SIG-M5 treated with dmso at 0.1 percent for 504 hours (cell line): Measurements from ENCODE around the gene MED13.

ENCODE experiments used
- DNase-seq: peaks from one replicate; lab custom pipeline; 2025; ENCODE audit not compliant: unreplicated experiment; lab: John Stamatoyannopoulos, UW

Gene MED13, protein sequence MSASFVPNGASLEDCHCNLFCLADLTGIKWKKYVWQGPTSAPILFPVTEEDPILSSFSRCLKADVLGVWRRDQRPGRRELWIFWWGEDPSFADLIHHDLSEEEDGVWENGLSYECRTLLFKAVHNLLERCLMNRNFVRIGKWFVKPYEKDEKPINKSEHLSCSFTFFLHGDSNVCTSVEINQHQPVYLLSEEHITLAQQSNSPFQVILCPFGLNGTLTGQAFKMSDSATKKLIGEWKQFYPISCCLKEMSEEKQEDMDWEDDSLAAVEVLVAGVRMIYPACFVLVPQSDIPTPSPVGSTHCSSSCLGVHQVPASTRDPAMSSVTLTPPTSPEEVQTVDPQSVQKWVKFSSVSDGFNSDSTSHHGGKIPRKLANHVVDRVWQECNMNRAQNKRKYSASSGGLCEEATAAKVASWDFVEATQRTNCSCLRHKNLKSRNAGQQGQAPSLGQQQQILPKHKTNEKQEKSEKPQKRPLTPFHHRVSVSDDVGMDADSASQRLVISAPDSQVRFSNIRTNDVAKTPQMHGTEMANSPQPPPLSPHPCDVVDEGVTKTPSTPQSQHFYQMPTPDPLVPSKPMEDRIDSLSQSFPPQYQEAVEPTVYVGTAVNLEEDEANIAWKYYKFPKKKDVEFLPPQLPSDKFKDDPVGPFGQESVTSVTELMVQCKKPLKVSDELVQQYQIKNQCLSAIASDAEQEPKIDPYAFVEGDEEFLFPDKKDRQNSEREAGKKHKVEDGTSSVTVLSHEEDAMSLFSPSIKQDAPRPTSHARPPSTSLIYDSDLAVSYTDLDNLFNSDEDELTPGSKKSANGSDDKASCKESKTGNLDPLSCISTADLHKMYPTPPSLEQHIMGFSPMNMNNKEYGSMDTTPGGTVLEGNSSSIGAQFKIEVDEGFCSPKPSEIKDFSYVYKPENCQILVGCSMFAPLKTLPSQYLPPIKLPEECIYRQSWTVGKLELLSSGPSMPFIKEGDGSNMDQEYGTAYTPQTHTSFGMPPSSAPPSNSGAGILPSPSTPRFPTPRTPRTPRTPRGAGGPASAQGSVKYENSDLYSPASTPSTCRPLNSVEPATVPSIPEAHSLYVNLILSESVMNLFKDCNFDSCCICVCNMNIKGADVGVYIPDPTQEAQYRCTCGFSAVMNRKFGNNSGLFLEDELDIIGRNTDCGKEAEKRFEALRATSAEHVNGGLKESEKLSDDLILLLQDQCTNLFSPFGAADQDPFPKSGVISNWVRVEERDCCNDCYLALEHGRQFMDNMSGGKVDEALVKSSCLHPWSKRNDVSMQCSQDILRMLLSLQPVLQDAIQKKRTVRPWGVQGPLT (N-terminal part only)

DNA sequence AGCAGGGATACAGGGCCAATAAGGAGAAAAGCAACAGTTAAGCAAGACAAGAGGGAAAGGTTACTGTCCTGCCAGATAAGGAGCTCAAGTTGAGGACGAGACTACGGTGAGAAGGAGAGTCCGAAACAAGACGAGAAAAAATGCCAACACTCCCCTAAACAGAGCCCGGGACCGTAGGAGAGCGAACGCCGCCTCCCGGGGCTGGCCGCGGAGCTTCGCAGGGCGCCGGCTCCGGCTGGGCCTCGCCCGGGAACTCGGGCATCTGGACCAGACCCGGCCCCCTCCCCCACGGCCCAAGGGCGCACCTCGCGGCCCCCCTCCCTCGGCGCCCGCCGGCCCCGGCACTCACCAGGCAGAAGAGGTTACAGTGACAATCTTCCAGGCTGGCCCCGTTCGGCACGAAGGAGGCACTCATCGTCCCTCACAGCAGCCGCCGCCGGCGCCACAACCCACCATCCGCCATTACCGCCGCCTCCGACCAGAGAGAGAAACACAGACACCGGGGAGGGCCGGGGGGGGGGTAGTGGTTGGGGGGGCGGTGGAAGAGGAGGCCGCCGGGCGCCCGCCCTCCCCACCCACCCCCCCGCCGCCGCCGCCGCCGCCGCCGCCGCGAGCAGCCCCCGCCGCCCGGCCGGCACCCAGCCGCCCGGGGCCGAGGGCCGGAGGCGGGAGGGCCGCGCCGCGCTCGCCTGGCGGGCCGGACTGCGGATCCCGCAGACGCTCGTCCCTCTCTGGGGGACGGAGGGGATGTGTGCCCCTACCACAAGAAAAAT, at the start of gene MED13:
Gene MED13, minus strand, starts transcription at position 488 of the 773 bp plus-strand sequence. Its CDS starts 73 bp downstream, at position 415.
- peak; percentile 41 for DNase-seq

DNA sequence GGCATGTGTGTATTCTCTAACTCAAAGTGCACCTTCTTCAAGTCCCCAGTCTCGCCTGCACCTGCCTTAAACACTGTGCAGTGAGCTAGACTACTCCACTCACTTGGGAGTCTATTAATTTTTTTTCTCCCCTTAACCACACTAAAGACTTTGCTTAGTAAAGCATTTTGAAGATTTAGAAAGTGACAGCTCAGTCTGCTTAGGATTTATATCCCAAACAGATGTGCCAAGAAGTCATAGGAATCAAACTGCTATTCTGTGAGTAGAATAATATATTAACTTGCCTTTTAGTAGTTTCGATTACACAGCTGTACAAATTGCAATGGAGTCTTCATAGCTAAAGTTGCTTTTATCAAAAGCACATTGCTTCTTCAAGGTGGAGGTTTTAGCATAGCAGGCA, 47.2 kb upstream of the MED13 start:
- DNase-seq, result no peak

DNA sequence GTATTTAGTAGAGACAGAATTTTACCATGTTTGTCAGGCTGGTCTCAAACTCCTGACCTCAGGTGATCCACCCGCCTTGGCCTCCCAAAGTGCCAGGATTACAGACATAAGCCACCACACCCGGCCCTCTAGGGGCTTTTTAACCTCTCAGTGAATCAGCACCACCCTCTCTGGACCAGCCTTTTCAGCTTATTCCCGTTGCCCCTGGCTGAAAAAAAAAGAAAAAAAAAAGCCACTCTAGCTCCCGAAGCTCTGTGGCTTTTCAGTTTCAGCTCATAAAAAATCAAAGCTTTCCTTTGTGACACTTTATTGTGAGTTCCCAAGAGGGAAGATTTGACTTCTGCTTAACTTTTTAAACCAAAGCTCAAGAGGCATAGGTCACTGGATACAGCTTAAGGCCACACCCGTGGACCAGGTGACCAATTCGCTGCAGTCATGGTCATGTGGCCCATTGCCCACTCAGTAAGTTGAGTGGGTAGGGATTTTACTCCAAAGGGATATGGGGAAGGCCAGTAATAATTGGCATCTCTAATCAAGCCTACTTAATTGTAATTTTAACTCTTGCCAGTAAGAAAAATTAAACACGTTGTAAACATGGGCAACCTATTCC, 46.6 kb upstream of the MED13 start:
- DNase-seq, result peak; percentile 13

DNA sequence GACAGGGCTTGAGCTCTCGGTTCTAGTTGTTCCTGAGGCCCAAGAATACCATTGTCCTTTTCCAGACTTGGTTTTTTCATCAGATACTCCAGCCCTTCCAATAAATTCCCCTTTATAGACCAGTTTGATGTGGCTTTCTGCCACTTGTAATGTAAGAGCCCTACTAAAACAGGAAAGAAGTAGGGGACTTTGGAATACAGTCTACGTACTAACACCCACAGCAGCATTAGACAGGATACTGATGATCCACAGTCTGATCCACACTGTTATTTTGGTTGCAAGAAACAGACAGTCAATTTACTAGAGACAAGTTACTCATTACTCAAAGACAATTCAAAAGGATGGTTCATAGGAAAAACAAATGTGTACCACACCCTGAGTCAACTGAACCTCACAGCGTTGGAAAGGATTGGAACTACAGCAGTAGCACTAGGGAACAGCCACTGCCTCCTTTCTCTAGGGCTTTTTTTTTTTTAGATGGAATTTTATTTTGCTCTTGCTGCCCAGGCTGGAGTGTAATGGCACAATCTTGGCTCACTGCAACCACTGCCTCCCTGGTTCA, 45.9 kb upstream of the MED13 start:
- peak; percentile 75 for DNase-seq

DNA sequence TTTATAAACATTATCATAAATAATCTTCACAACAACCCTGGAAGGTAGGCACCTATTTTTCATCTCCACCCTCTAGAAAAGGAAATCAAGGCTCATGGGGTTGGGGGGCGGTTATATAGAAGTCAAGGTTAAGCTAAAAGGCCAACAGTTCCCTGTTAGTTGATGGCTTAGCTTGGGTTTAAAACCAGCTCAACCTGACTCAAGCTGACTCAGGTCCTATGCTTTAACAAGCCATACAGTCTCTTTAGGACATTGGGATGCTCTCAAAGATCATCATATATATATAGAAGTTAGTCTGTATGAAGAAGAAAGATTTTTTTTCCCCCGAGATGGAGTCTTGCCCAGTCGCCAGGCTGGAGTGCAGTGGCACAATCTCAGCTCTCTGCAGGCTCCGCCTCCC, 44.8 kb upstream of the MED13 start:
- DNase-seq, result no peak

DNA sequence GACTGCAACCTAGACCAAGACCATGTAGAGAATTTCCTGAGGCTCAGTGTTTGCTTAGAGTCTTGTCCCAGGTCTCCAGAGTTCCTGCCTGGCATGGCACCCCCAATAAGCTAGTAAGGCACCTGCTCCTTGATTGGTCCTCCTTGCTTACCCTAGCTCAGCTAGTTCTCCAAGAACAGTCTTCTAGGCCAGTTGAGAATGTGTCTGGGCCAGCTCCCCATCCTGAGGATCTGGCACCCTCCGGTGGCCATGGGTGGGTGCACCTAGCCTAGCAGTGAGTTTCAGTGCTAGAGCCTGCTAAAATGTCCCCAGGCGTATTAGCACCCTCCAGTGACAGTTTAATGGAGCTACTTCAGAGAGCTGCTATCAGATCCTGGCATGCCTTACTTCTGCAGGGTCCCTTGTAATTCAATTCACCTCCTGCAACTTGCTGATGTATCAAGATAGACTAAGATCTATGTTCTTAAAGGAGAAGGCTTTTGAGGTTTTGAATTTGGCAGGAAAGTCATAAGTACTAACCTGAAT, 44.4 kb upstream of the MED13 start:
- peak; percentile 95 for DNase-seq

DNA sequence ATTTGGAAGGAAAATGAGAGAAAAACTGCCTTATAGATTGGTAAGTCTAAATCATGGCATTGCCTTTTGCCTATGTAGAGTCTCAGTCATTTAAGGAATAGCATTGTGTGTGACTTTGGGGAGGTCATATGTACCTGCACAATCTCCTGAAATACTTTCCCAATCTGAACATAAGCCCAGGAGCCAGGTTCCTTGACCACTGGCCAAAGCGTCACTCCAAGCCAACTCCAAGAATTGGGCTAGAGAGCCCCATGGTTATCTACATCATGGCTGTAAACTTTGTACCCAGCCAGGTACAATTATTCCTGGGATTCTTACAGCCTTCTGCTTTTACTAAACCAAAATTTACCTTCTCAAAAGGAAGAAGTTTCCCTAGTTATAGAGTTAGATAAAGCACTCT, 40.8 kb upstream of the MED13 start:
- no peak for DNase-seq

DNA sequence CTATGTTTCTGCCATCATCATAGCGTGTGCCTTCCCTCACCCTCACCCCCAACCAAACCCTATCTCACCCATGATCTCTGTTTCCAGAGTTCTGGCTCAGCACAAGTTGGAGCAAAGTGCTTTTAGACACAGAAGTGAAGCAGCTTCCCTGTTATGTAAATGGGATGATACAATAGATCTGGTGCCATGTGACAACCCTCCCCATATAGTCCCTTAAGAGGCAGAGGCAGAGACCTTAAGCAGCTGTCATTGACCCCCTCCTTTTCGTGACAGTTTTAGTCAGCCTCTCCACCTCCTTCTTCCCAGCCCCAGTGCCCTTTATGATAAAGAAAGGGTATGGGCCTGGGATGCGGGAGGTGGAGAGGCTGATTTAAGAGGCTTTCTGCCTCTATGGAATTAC, 40.3 kb upstream of the MED13 start:
- no peak for DNase-seq

DNA sequence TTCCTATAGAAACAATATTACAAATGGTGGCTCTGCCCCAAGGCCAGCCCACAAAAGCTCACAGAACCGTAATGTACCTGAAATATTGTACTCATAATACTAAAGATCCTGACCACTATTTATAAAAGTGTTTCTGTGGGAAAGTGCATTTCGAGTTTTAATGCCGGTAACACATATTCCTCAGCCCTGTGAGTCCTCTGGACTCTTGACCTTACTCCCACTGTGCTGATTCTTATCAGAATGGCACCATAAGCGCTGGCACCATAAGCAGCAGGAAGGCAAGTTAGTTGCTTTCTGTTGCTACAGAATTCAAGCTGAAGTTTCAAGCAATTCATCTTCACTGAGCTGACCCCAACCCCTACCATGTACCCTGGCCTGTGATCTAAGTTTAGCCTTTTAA, 36.4 kb upstream of the MED13 start:
- DNase-seq, result no peak

DNA sequence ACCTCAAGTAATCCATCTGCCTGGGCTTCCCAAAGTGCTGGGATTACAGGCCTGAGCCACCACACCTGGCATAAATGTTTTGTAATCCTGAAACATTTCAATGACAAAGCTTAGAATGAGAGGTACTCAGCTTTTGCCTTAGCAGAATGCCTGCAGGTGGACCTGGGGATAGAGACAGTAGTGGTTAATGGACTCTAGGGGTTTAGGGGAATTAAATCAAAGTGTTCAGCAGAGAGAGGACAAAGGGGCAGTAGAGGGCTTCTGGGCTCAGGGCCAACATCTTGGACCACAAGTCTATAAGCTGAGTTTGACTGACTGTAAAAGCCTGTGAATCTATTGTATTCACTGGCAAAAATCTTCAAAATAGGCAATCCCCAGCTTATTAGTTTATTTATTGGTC, 36.0 kb upstream of the MED13 start:
- DNase-seq, result no peak

DNA sequence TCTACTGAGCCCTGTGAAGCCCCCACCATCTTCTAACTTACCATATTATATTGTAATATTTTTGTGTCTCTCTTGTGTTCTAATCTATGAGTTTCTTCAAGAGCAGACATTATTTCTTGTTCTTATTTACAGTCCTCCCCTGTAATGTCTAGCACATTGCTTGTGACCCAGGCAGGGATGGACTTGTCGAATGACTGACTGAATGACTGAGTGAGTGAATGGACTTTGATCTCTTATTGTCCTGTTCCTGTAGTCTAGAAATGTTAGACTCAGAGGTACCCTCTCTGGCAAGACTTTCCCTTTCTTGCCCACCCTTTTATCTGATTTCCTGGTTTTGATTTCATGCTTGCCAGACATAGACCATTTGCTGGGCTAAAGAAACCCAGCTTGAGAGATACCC, 35.0 kb upstream of the MED13 start:
- no peak for DNase-seq

DNA sequence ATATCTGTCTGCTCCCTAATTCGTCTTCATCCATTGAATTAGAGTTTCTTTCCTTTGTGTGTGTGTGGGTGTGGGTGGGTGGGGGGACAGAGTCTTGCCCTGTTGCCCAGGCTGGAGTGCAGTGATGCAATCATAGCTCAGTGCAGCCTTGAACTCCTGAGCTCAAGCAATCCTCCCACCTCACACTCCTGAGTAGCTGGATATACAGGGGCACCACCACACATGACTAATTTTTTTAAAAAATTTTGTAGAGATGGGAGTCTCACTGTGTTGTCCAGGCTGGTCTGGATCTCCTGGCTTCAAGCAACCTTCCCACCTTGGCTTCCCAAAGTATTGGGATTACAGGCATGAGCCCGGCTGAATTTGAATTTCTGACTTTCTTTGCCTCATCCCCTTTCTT, 34.5 kb upstream of the MED13 start:
- DNase-seq, result no peak

DNA sequence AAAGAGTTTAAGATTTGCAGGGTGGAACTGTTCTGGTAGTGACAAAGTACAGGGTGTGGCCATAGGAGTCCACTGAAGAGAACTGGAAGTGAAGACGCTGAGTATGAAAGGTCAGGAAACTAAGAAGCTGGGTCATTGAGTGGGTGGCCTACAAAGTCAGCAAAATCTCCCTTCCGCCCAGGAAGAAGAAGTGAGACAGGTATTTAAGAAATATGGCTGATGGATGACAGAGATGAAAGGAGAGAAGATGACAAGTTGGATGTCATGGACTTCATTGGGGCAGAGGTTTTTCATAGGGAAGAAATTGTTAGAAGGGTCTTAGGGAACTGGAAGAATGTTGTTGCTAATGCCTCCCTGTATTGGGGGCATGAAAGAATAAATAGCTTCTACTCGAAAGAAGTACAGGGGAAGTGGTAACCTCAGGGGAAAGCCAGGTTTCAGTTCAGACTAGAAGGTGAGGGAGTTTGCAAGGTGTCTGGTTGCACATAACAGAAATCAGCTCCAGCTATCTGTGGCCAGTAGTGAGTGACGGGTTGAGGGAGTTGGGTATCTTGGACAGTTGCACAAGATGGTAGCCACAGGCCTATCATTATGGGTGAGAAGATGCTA, 33.6 kb upstream of the MED13 start:
- DNase-seq, result no peak

DNA sequence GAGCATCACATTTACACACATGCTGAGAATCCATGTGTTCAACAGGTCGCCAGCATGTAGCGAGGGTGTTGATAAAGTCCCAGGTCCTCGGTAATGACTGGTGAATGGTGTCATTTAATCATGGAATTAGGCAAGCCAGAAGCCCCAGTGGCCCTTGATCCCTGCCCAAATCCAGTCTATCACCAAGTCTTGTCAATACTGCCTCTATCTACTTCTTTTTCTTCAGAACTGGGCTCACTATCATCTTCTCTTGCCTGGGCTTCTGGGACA, 31.3 kb upstream of the MED13 start:
- no peak for DNase-seq

DNA sequence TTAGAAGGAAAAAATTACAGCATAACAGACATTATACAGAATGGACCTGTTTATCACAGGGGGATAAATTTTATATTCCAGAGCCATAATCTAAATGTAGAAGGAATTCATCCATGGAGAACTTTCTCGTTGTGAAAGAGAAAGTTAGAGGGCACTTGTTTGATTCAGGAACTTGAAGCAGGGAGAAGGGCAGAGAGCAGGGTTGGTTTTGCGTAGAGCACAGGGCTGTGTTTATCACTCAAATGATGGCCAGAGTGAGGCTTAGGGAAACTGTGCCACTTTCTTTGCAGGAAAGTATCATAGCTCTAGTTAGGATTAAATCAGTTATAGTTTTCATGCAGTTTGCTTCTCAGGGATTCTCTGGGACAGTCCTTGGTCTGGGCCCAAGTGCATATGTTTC, 29.1 kb upstream of the MED13 start:
- no peak for DNase-seq

DNA sequence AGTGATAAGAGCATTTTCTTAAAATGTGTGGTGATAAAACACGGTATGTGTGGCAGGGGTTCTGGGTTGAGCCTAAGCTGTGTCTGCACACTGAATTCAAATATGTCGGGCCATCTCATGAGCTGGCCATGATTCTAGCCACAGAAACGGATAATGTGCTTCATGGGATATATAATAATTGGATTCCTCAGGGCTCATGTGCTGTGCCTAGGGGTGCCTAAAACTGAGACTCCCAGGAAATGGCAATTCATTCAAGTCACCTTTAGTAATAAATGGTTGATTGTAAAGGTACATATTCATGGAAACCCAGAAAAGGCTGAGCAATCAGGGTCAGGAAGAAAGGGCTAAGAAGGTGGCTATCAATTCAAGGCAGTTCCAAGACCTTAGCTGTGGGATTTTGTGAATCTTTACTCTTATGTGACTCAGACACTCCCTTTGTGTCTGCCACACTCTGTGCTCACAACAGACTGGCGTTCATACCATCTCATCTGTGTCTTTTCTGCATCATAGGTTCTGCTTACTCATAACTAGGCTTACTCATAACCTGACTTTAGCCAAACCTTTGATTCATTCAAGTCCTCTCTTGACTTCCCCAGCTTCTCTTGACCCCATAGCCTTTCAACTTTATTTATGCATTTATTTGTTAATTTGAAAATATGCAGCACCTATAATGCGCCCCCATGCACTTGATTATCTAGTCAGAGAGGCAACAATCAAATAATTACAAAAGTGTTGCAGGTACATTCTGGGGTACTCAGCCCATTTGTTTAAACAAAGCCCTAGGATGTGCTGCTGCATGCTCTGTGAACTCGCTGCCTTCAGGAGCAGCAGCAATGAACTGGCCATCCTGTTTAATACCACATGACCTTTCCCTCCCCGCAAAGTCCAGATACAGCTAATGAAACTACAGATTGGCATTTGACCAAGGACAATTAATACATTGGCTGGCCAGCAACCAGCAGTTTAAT, 28.4 kb upstream of the MED13 start:
- peak; percentile 28 for DNase-seq

DNA sequence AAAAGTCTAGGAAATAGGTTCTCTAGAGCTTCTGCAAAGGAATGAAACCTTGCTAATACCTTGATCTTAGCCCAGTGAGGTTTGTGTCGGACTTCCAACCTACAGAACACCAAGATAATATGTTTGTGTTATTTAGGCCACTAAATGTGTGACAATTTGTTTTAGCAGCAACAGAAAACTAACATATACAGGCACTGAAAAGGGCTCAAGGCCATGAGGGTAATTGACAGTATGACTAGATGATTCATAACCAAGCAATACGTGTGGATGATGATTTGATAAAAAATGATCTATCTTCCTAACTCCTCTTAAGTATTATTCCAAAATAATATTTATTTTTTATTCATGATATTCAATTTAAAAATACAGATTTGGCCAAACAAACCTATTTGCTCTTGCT, 27.7 kb upstream of the MED13 start:
- DNase-seq, result no peak

DNA sequence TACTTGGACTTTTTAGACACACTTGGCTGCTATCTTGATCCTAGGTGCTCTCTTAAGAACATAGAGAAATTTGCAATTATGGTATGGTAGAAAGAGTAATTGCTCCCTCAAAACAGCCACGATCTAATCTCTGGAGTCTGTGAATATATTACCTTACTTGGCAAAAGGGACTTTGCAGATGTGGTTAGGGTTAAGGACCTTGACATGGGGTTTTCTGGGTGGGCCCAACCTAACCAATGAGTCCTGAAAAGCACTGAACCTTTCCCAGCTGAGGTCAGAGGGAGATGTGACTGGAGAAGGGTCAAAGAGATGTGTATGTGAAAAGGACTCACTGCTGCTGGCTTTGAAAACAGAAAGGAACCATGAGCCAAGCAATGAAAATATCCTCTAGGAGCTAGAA, 26.7 kb upstream of the MED13 start:
- DNase-seq, result no peak
